Testis (tissue), 2 donors: ENCODE results near the gene CFD.

Experiments
- POLR2A ChIP-seq: fragments of 450-650 bp; IDR thresholded peaks from one replicate; pipeline ENCODE4 v1.6.1; 2017; ENCODE audit warnings: antibody characterized with exemption, mild to moderate bottlenecking, moderate library complexity
- TF ChIP-seq, protein P1 (sequence below), 3 experiments: fragments of 450-650 bp in 2 of 3; fragments of 200-600 bp in 1 of 3; sonication (generic) in 1 of 3; IDR thresholded peaks; one replicate each; pipeline ENCODE4 v1.5.1; 2016 to 2019; ENCODE audit warnings: antibody characterized with exemption in 3 of 3, mild to moderate bottlenecking in 2 of 3, moderate library complexity in 1 of 3

DNA sequence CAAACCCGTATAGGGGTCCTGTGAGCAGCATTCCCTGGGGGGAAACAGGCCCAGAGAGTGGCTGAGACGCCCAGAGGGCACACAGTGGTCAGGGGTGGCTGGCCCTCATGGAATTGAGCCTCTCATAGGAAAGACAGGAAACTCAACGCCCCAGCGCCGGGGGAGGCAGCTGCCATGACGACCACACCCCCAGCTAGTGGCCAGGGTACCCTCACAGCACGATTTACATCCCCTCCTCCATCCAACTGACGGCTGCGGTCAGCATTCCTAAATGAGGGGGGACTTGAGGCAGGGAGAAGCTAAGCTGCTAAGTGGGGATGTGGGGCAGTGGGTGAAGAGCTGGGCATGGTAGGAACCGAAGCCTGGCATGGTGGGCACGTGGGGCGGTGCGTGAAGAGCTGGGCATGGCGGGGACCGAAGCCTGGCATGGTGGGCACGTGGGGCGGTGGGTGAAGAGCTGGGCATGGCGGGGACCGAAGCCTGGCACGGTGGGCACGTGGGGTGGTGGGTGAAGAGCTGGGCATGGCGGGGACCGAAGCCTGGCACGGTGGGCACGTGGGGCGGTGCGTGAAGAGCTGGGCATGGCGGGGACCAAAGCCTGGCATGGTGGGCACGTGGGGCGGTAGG is 23.5 kb downstream of the CFD start:
- TF ChIP-seq, protein P1, sequence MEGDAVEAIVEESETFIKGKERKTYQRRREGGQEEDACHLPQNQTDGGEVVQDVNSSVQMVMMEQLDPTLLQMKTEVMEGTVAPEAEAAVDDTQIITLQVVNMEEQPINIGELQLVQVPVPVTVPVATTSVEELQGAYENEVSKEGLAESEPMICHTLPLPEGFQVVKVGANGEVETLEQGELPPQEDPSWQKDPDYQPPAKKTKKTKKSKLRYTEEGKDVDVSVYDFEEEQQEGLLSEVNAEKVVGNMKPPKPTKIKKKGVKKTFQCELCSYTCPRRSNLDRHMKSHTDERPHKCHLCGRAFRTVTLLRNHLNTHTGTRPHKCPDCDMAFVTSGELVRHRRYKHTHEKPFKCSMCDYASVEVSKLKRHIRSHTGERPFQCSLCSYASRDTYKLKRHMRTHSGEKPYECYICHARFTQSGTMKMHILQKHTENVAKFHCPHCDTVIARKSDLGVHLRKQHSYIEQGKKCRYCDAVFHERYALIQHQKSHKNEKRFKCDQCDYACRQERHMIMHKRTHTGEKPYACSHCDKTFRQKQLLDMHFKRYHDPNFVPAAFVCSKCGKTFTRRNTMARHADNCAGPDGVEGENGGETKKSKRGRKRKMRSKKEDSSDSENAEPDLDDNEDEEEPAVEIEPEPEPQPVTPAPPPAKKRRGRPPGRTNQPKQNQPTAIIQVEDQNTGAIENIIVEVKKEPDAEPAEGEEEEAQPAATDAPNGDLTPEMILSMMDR (IDR thresholded peaks at IDR 0.05) = no peak
- TF ChIP-seq POLR2A = no peak
